ENCODE data around the gene CFAP100.

DNA sequence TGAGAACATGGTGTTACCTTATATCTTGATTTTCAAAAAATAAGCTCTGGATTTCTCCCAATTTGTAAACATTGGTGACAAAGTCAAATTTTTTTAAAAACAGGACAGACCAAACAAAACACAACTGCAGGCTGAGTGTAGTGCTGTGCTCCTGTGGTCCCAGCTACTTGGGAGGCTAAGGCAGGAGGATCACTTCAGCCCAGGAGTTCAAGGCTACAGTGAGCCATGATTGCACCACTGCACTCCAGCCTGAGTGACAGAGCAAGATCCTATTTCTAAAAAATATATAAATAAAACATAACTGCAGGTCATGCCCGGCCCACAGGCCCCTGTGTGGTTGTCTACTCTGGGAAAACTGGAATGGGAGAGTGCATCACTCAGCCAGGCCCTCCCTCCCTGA is 84.9 kb downstream of the CFAP100 start:
- no peak for TF ChIP-seq CTCF (IDR thresholded peaks at IDR 0.05)
- no peak for TF ChIP-seq ZFX (IDR thresholded peaks at IDR 0.05; ENCODE audit: borderline replicate concordance)
